NCI-H748 (cell line): ENCODE data around the gene MRPL10.
"Not testable (repeated sequence)": the region's sequence is repeated elsewhere in the genome, so short reads cannot be mapped to it uniquely, and the experiment has no call there.

Source experiments
- DNase-seq: peaks from one replicate; lab custom pipeline; 2025; ENCODE audit not compliant: unreplicated experiment; lab: John Stamatoyannopoulos, UW

Gene MRPL10

DNA sequence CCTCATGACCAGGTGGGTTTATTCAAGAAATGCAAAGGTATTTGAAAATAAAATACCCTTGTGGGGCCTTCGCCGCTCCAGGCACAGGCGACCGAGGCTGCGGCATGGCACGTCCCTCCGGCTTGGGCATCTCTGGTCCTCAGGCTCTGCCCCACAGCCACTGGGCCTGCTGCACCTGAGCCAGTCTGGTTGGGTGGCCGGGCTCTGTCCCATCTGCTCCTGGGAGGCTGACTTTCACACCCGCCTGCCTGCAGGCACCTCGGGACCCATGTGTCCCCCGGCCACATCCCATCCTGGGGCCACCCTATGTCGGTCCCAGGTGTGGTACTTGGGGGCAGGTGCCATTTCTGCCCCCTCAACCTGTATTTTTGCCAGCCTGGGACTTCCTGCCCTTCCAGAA is 30.7 kb downstream of the MRPL10 start:
- DNase-seq = no peak

- DNase-seq = no peak
Observed at GRCh38 chr17:47797797-47798196, 33.5 kb downstream of the MRPL10 start.

- DNase-seq = no peak
Observed at GRCh38 chr17:47792979-47793378, 38.4 kb downstream of the MRPL10 start.

- no peak for DNase-seq
Observed at GRCh38 chr17:47792457-47792856, 38.9 kb downstream of the MRPL10 start.

GRCh38 chr17:47791025-47791424 is 40.3 kb downstream of the MRPL10 start:
- DNase-seq = no peak

DNA sequence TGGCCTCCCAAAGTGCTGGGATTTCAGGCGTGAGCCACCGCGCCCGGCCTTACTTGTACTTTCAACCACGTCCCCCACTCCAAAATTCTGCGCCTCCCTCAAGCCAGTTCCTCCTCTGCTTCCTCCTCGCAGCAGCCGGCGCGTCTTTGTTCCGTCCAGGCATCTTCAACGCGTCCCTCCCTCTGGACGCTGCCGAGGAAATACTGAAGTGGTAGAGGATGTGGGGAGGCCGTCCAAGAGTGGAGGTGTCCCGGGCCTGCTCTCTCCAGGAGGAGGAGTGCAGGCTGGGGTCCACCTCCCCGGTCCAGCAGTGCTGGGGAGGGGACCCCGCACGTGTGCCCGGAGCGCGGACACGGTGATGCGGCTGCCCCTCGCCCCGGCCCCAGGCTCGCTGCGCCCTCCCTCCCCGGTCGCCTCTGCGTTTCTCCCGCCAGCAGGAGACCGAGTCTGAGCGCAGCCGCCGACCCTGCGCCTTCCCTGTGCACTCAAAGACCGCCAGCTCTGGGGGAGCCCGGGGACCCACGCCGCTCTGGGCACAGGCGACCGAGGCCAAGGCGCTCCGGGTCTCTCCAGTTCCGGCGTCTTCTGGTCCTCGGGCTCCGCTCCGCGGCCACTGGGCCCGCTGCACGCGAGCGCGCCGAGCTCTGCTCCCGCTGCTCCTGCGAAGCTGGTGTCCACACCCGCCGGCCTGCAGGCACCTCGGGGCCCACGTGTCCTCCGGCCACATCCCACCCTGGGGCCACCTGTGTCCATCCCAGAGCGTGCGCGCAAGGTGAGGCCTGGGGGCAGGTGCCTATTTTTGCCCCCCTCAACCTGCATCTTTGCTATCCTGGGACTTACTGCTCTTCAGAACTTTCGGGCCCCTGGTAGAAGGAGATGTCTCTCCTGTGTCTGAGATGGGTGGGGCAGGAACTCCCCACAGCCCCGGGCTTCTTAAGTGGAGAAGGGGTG is 41.5 kb downstream of the MRPL10 start:
- peak; percentile 90 for DNase-seq

DNA sequence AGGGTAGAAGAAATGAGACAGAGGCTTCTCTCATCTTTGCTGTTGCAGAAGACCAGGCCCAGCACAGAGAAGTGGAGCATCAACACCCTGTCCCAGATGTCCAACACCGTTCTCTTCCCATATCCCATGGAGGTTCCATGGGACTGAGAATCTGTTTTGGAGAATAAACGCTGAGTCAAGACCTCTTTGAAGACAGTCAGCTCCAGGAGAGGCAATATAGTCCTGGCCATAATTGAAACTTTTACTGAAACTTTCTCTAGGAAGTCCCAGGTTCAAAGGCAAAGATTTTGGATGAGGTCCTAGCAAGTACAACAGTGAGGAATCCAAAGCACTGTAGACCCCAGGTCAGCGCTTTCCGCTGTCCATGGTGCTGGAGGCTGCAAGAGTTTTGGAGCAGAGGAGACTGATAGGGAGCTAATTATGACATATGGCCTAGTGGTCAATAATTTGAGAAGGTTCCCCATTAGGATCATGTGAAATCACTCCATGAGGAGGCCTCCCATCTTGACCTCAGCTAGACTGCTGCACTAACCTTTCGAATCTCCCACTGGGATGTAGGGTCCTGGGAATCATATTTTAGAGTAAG is 45.7 kb downstream of the MRPL10 start:
- DNase-seq = no peak

DNA sequence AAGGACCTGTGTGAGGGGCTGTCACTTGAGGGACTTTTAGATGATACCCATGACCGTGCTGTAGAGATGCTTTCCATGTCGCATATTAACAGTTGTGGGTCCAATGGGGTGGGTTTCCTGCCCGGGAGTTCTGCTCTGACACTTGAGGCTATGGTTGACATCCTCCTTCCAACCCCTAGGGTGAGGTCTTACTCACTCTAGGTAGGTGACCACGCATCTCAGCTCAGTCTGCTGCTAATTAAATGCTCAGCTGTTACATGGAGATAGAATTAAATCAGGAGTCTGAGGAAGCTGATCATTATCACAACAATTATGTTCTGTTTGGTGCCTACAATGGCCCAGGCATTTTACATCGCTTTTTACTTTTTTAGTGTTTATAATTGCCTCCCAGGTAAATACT is 49.9 kb downstream of the MRPL10 start:
- DNase-seq = no peak

DNA sequence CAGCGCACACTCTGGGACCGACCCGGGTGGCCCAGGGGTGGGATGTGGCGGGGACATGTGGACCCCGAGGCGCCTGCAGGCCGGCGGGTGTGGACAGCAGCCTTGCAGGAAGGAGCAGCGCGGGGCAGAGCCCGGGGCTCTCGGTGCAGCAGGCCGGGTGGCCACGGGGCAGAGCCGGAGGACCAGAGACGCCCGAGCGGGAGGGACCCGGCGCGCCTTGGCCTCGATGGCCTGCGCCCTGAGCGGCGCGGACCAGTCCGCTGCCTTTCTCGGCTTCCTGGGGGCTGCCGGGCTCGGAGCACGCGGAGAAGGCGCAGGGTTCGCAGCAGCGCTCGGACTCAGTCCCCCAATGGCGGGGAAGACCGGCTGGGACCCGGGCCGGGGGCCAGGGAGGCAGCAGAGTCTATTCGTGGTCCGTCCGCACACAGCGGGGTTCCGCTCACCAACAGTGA is 53.1 kb downstream of the MRPL10 start:
- DNase-seq = no peak

GRCh38 chr17:47776330-47777197 is 54.8 kb downstream of the MRPL10 start:
- peak; percentile 65 for DNase-seq

DNA sequence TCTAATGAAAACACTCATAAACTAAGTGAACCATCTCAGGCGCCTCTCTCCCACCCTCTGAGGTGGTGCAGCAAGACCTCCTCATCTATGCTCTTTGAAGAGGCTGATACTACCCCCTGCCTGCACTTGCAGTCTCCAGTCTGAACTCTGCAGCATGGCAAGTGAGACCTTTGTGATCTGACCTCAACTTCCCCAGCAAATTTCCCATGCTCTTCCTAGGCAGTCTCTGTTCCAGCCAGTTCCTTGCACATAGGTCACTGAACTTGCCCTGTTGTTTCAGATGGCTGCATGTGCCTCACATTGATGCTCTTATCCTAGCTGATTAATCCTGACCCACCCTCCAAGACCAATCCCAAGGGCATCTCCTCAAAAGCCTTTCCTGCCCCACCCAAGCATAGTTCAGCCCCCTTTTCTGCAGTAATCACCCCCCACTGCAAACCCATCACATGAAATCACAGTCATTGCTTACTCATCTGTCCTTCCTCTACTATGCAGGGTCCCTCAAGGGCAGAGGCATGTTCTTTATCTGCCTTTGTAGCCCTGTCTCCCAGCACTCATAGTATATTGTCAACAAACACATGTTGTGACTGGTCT is 56.3 kb downstream of the MRPL10 start:
- DNase-seq = no peak

GRCh38 chr17:47774331-47774730 is 57.0 kb downstream of the MRPL10 start:
- DNase-seq = no peak

- DNase-seq = not testable (repeated sequence)
Observed at GRCh38 chr17:47773649-47774048, 57.7 kb downstream of the MRPL10 start.
